GM12801 (cell line): Measurements from ENCODE around the gene AGAP3.

Source experiments
- CTCF ChIP-seq: IDR thresholded peaks from one replicate; pipeline ENCODE4 v1.5.1; 2011; ENCODE audit warnings: control low read depth; ENCODE audit not compliant: insufficient read length; ENCODE audit errors: extremely low read depth

The AGAP3 gene

GRCh38 chr7:151078233-151079040, 7.8 kb upstream of the AGAP3 start:
- TF ChIP-seq CTCF: no peak

- TF ChIP-seq CTCF: no peak
Observed at GRCh38 chr7:151079199-151079910, 6.9 kb upstream of the AGAP3 start.

- TF ChIP-seq CTCF: no peak
Observed at GRCh38 chr7:151080067-151080521, 6.2 kb upstream of the AGAP3 start.

- TF ChIP-seq CTCF: no peak
Observed at GRCh38 chr7:151080522-151081169, 5.6 kb upstream of the AGAP3 start, which contains the start of gene FASTK. Gene FASTK (minus strand): TSS chr7:151080809. CDS start chr7:151080766, 43 bp downstream.

GRCh38 chr7:151081170-151082101, 4.8 kb upstream of the AGAP3 start:
- TF ChIP-seq CTCF: no peak

GRCh38 chr7:151082141-151083070, 3.9 kb upstream of the AGAP3 start:
- TF ChIP-seq CTCF: no peak
